Measurements from ENCODE around the gene KHDRBS1. TPM values are rescaled to one million over a fixed set of nuclear protein-coding genes. Genes with fewer than 3 reads are reported as not detected.
A peak's percentile ranks its signal among the peaks of the same experiment; 100 is the strongest.

Gene KHDRBS1
- total and polyA plus RNA-seq, 2 of the 13 experiments (the other 11 are each of a cell fraction or from before 2014, with no cell fraction given) = 25.1 to 39.0 TPM

GRCh38 chr1:32072622-32073298, 59.1 kb downstream of the KHDRBS1 start, which contains the start of gene TMEM39B (continued):
- TF ChIP-seq ARID4A (CRISPR knock-in tag; IDR thresholded peaks at IDR 0.05; ENCODE audit: borderline replicate concordance) (peak; percentile 92), POLR2A (IDR thresholded peaks at IDR 0.05; ENCODE audit: insufficient read depth in 1 of 2, low read depth in 2 of 2, low read length in 2 of 2) (peak; percentile 63 to 67), SMAD1 (CRISPR knock-in tag; IDR thresholded peaks at IDR 0.05; ENCODE audit: borderline replicate concordance, low read depth) (no peak), KDM6A (CRISPR knock-in tag; IDR thresholded peaks at IDR 0.05; ENCODE audit: low read depth) (0 out of 2 replicates have a peak, but pooled peaks have one; percentile 34), ZNF282 (IDR thresholded peaks at IDR 0.05; ENCODE audit: partially characterized antibody) (no peak), FOXK2 (IDR thresholded peaks at IDR 0.05) (no peak), CC2D1A (CRISPR knock-in tag; IDR thresholded peaks at IDR 0.05) (no peak), ASH2L (IDR thresholded peaks at IDR 0.05; ENCODE audit: insufficient read length, low read depth, low read length) (peak; percentile 95), HOXD1 (CRISPR knock-in tag; IDR thresholded peaks at IDR 0.05) (no peak), ZNF549 (CRISPR knock-in tag; IDR thresholded peaks at IDR 0.05) (no peak), MYC (CRISPR knock-in tag; IDR thresholded peaks at IDR 0.05; ENCODE audit: borderline replicate concordance) (peak; percentile 88), ZBTB4 (CRISPR knock-in tag; IDR thresholded peaks at IDR 0.05; ENCODE audit: borderline replicate concordance) (no peak), SRY (CRISPR knock-in tag; IDR thresholded peaks at IDR 0.05) (no peak), HMGXB3 (CRISPR knock-in tag; IDR thresholded peaks at IDR 0.05; ENCODE audit: borderline replicate concordance) (no peak), SCMH1 (CRISPR knock-in tag; IDR thresholded peaks at IDR 0.05; ENCODE audit: borderline replicate concordance) (no peak), NFE2 (CRISPR knock-in tag; IDR thresholded peaks at IDR 0.05) (no peak)
